HG03354 (cell line): Measurements from ENCODE around the gene SEZ6L2.
A peak's percentile ranks its signal among the peaks of the same experiment; 100 is the strongest.
"Not testable (repeated sequence)": the region's sequence is repeated elsewhere in the genome, so short reads cannot be mapped to it uniquely, and the experiment has no call there.

Source experiments
- ATAC-seq: cut with Tn5 transposase; IDR thresholded peaks from one replicate; pipeline ENCODE4 v1.9.1; 2021; ENCODE audit warnings: mild to moderate bottlenecking; ENCODE audit not compliant: unreplicated experiment, poor library complexity, severe bottlenecking

The SEZ6L2 gene

GRCh38 chr16:29910819-29911675 is 11.7 kb upstream of the SEZ6L2 start:
- no peak for ATAC-seq

- ATAC-seq, result not testable (repeated sequence)
Observed at GRCh38 chr16:29909851-29910250, 10.5 kb upstream of the SEZ6L2 start.

GRCh38 chr16:29909391-29909790 is 10.0 kb upstream of the SEZ6L2 start:
- no peak for ATAC-seq

GRCh38 chr16:29908719-29909220 is 9.4 kb upstream of the SEZ6L2 start:
- ATAC-seq, result no peak

GRCh38 chr16:29907973-29908372 is 8.6 kb upstream of the SEZ6L2 start:
- ATAC-seq, result no peak

- no peak for ATAC-seq
Observed at GRCh38 chr16:29906520-29907244, 7.3 kb upstream of the SEZ6L2 start.

GRCh38 chr16:29905668-29906067 is 6.3 kb upstream of the SEZ6L2 start:
- ATAC-seq, result no peak

GRCh38 chr16:29904947-29905346 is 5.6 kb upstream of the SEZ6L2 start:
- ATAC-seq, result no peak

- no peak for ATAC-seq
Observed at GRCh38 chr16:29903590-29903989, 4.2 kb upstream of the SEZ6L2 start.

GRCh38 chr16:29901607-29901945 is 2.2 kb upstream of the SEZ6L2 start:
- ATAC-seq, result no peak

- no peak for ATAC-seq
Observed at GRCh38 chr16:29900888-29901606, 1.7 kb upstream of the SEZ6L2 start.

GRCh38 chr16:29900102-29900887 is 945 bp upstream of the SEZ6L2 start, which contains the start of gene ASPHD1:
Gene ASPHD1, plus strand, starts transcription at chr16:29900488. Its CDS starts 484 bp downstream, at chr16:29900972.
- ATAC-seq, result peak; percentile 68

- no peak for ATAC-seq
Observed at GRCh38 chr16:29898804-29899515, 390 bp downstream of the SEZ6L2 start.

GRCh38 chr16:29898135-29898803 is 1.1 kb downstream of the SEZ6L2 start:
- no peak for ATAC-seq

- no peak for ATAC-seq
Observed at GRCh38 chr16:29897333-29897732, 2.0 kb downstream of the SEZ6L2 start.

- no peak for ATAC-seq
Observed at GRCh38 chr16:29896841-29897240, 2.5 kb downstream of the SEZ6L2 start.

- ATAC-seq, result no peak
Observed at GRCh38 chr16:29894352-29894751, 5.0 kb downstream of the SEZ6L2 start.

- ATAC-seq, result no peak
Observed at GRCh38 chr16:29893553-29893952, 5.8 kb downstream of the SEZ6L2 start.
